Measurements from ENCODE around the gene HIGD2A.

DNA sequence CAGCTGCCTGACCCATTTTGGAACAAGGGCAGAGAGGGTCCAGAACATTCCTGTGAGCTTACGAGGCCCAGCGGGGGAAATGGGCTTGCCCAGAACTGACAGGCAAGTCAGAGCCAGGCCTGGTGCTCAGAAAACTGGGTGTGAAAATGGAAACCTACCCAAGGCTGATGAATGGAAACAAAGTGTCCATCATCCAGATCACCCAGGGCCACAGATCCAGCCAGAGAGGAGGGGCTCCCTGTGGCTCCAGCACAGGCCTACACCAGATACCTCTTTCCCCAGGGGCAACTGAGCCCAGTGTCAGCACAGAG, 24.7 kb downstream of the HIGD2A start:
- no peak for TF ChIP-seq GATA2 (IDR thresholded peaks at IDR 0.05; ENCODE audit: low read depth, low read length)
- TF ChIP-seq GATA3 (IDR thresholded peaks at IDR 0.05; ENCODE audit: low read depth, low read length): no peak
